H7 (cell line): ENCODE data around the gene BEST3. TPM values are rescaled to one million over a fixed set of nuclear protein-coding genes. Genes with fewer than 3 reads are reported as not detected.
A peak's percentile ranks its signal among the peaks of the same experiment; 100 is the strongest.

Experiments used
- DNase-seq: peaks from one replicate; pipeline ENCODE4 v3.0.0; 2012
- H3K27me3 ChIP-seq: 2 replicates; pipeline ENCODE4 v1.6.0; 2011; ENCODE audit warnings: mild to moderate bottlenecking, low read length; ENCODE audit not compliant: control insufficient read depth, insufficient read depth
- H3K36me3 ChIP-seq: replicated peaks from 2 replicates; pipeline ENCODE4 v1.5.1; 2011; ENCODE audit warnings: low read length; ENCODE audit not compliant: control insufficient read depth, insufficient read depth
- H3K4me3 ChIP-seq: 2 replicates; pipeline ENCODE4 v1.5.1; 2011; ENCODE audit warnings: low read depth, mild to moderate bottlenecking, control low read depth, low read length, moderate library complexity; ENCODE audit not compliant: insufficient read depth
- total RNA-seq: library from RNA; depleted of rRNA; stranded (reverse); fragments of >200 nt; shearing (Covaris generic); gene quantifications from 2 replicates; pipeline ENCODE4 v1.2.3, GENCODE V29; 2014

The BEST3 gene
- total RNA-seq, 1 experiment from 2014 or later: not detected

GRCh38 chr12:69647178-69647577, 51.9 kb downstream of the BEST3 start:
- H3K36me3 ChIP-seq: no peaks in the 10 kb centered on the region
- H3K4me3 ChIP-seq: no peak overlapping the region
- DNase-seq: no peak
- no peaks in the 10 kb centered on the region for H3K27me3 ChIP-seq

- Histone ChIP-seq H3K36me3 (no peaks in the 10 kb centered on the region), H3K4me3 (no peak overlapping the region), H3K27me3 (no peaks in the 10 kb centered on the region)
- no peak for DNase-seq
Observed at GRCh38 chr12:69645031-69645430, 54.1 kb downstream of the BEST3 start.

- Histone ChIP-seq H3K36me3 (no peaks in the 10 kb centered on the region), H3K4me3 (no peak overlapping the region), H3K27me3 (no peaks in the 10 kb centered on the region)
- no peak for DNase-seq
Observed at GRCh38 chr12:69644511-69644910, 54.6 kb downstream of the BEST3 start.

GRCh38 chr12:69642531-69642930, 56.6 kb downstream of the BEST3 start:
- H3K27me3 ChIP-seq: no peaks in the 10 kb centered on the region
- H3K36me3 ChIP-seq: no peaks in the 10 kb centered on the region
- DNase-seq: no peak
- no peak overlapping the region for H3K4me3 ChIP-seq

- no peak overlapping the region for H3K4me3 ChIP-seq
- H3K27me3 ChIP-seq: no peaks in the 10 kb centered on the region
- no peak for DNase-seq
- H3K36me3 ChIP-seq: no peaks in the 10 kb centered on the region
Observed at GRCh38 chr12:69641546-69641945, 57.6 kb downstream of the BEST3 start.

- peak; percentile 79 for DNase-seq
- no peak overlapping the region for H3K4me3 ChIP-seq
- no peaks in the 10 kb centered on the region for H3K36me3 ChIP-seq
- H3K27me3 ChIP-seq: no peaks in the 10 kb centered on the region
Observed at GRCh38 chr12:69639400-69640016, 59.6 kb downstream of the BEST3 start.

GRCh38 chr12:69633061-69633460, 66.0 kb downstream of the BEST3 start:
- Histone ChIP-seq H3K27me3 (no peaks in the 10 kb centered on the region), H3K36me3 (no peaks in the 10 kb centered on the region), H3K4me3 (no peak overlapping the region)
- DNase-seq: peak; percentile 48

- Histone ChIP-seq H3K36me3 (no peaks in the 10 kb centered on the region), H3K27me3 (no peaks in the 10 kb centered on the region; the same call in 1 of the 2 replicates), H3K4me3 (no peak overlapping the region)
- peak; percentile 65 for DNase-seq
Observed at GRCh38 chr12:69630191-69630590, 68.9 kb downstream of the BEST3 start.

GRCh38 chr12:69627501-69627900, 71.6 kb downstream of the BEST3 start:
- no peaks in the 10 kb centered on the region for H3K36me3 ChIP-seq
- no peaks in the 10 kb centered on the region; the same call in 1 of the 2 replicates for H3K27me3 ChIP-seq
- DNase-seq: no peak
- H3K4me3 ChIP-seq: no peak overlapping the region

GRCh38 chr12:69623970-69624369, 75.1 kb downstream of the BEST3 start:
- Histone ChIP-seq H3K4me3 (no peak overlapping the region), H3K36me3 (no peaks in the 10 kb centered on the region), H3K27me3 (no peaks in the 10 kb centered on the region; the same call in 1 of the 2 replicates)
- no peak for DNase-seq

- Histone ChIP-seq H3K4me3 (no peak overlapping the region), H3K27me3 (no peaks in the 10 kb centered on the region; the same call in 1 of the 2 replicates), H3K36me3 (no peaks in the 10 kb centered on the region)
- DNase-seq: no peak
Observed at GRCh38 chr12:69621551-69621950, 77.6 kb downstream of the BEST3 start.

GRCh38 chr12:69620921-69621320, 78.2 kb downstream of the BEST3 start:
- no peaks in the 10 kb centered on the region for H3K27me3 ChIP-seq
- no peak for DNase-seq
- no peaks in the 10 kb centered on the region for H3K36me3 ChIP-seq
- H3K4me3 ChIP-seq: no peak overlapping the region

- Histone ChIP-seq H3K36me3 (no peaks in the 10 kb centered on the region), H3K4me3 (no peak overlapping the region), H3K27me3 (no peaks in the 10 kb centered on the region)
- DNase-seq: no peak
Observed at GRCh38 chr12:69620077-69620476, 79.0 kb downstream of the BEST3 start.

GRCh38 chr12:69619050-69619449, 80.1 kb downstream of the BEST3 start:
- Histone ChIP-seq H3K27me3 (no peaks in the 10 kb centered on the region), H3K4me3 (no peak overlapping the region), H3K36me3 (no peaks in the 10 kb centered on the region)
- no peak for DNase-seq

- H3K27me3 ChIP-seq: no peaks in the 10 kb centered on the region
- H3K36me3 ChIP-seq: no peaks in the 10 kb centered on the region
- no peak overlapping the region for H3K4me3 ChIP-seq
- no peak for DNase-seq
Observed at GRCh38 chr12:69616025-69616424, 83.1 kb downstream of the BEST3 start.

GRCh38 chr12:69613351-69613750, 85.8 kb downstream of the BEST3 start:
- no peaks in the 10 kb centered on the region for H3K27me3 ChIP-seq
- H3K36me3 ChIP-seq: no peaks in the 10 kb centered on the region
- no peak overlapping the region for H3K4me3 ChIP-seq
- DNase-seq: no peak
